ENCODE results near the gene INAFM1.

INAFM1 gene

GRCh38 chr19:47258895-47259555, 15.7 kb upstream of the INAFM1 start:
- TF ChIP-seq REST (IDR thresholded peaks at IDR 0.05; ENCODE audit: low read depth), result no peak
- TF ChIP-seq FOXM1 (IDR thresholded peaks at IDR 0.05; ENCODE audit: borderline replicate concordance, low read depth), result no peak
- TF ChIP-seq EP300 (IDR thresholded peaks at IDR 0.05; ENCODE audit: borderline replicate concordance), result no peak
- TF ChIP-seq CREB1 (IDR thresholded peaks at IDR 0.05; ENCODE audit: low read depth), result no peak
- no peak for TF ChIP-seq TAF1 (IDR thresholded peaks at IDR 0.05; ENCODE audit: low read depth)
- TF ChIP-seq NFIC (IDR thresholded peaks at IDR 0.05), result no peak
- no peak for TF ChIP-seq MAX (IDR thresholded peaks at IDR 0.05)
- no peak for TF ChIP-seq TCF12 (IDR thresholded peaks at IDR 0.05; ENCODE audit: low read depth)
- no peak for TF ChIP-seq USF1 (IDR thresholded peaks at IDR 0.05)
- TF ChIP-seq CEBPB (IDR thresholded peaks at IDR 0.05), result no peak
- no peak for TF ChIP-seq EGR1 (IDR thresholded peaks at IDR 0.05)
- TF ChIP-seq RAD21 (IDR thresholded peaks at IDR 0.05; ENCODE audit: low read depth), result no peak
- no peak for TF ChIP-seq ZBTB7A (IDR thresholded peaks at IDR 0.05; ENCODE audit: low read depth)
- TF ChIP-seq YY1 (IDR thresholded peaks at IDR 0.05; ENCODE audit: low read depth), result no peak
- TF ChIP-seq TEAD4 (IDR thresholded peaks at IDR 0.05), result no peak

- TF ChIP-seq MAX (IDR thresholded peaks at IDR 0.05) (no peak), ZBTB7A (IDR thresholded peaks at IDR 0.05; ENCODE audit: low read depth) (no peak), EP300 (IDR thresholded peaks at IDR 0.05; ENCODE audit: borderline replicate concordance) (no peak), YY1 (IDR thresholded peaks at IDR 0.05; ENCODE audit: low read depth) (no peak), EGR1 (IDR thresholded peaks at IDR 0.05) (no peak), CREB1 (IDR thresholded peaks at IDR 0.05; ENCODE audit: low read depth) (no peak), TAF1 (IDR thresholded peaks at IDR 0.05; ENCODE audit: low read depth) (no peak), FOXM1 (IDR thresholded peaks at IDR 0.05; ENCODE audit: borderline replicate concordance, low read depth) (no peak), RAD21 (IDR thresholded peaks at IDR 0.05; ENCODE audit: low read depth) (no peak), CEBPB (IDR thresholded peaks at IDR 0.05) (no peak), TEAD4 (IDR thresholded peaks at IDR 0.05) (no peak), REST (IDR thresholded peaks at IDR 0.05; ENCODE audit: low read depth) (no peak), TCF12 (IDR thresholded peaks at IDR 0.05; ENCODE audit: low read depth) (no peak), NFIC (IDR thresholded peaks at IDR 0.05) (no peak), USF1 (IDR thresholded peaks at IDR 0.05) (no peak)
Measured at GRCh38 chr19:47260476-47260875, 14.2 kb upstream of the INAFM1 start.

GRCh38 chr19:47264629-47265028, 10.1 kb upstream of the INAFM1 start:
- no peak for TF ChIP-seq ZBTB7A (IDR thresholded peaks at IDR 0.05; ENCODE audit: low read depth)
- no peak for TF ChIP-seq TCF12 (IDR thresholded peaks at IDR 0.05; ENCODE audit: low read depth)

- TF ChIP-seq USF1 (IDR thresholded peaks at IDR 0.05) (no peak), ZBTB7A (IDR thresholded peaks at IDR 0.05; ENCODE audit: low read depth) (no peak), REST (IDR thresholded peaks at IDR 0.05; ENCODE audit: low read depth) (no peak), TAF1 (IDR thresholded peaks at IDR 0.05; ENCODE audit: low read depth) (no peak), RAD21 (IDR thresholded peaks at IDR 0.05; ENCODE audit: low read depth) (no peak), YY1 (IDR thresholded peaks at IDR 0.05; ENCODE audit: low read depth) (no peak), FOXM1 (IDR thresholded peaks at IDR 0.05; ENCODE audit: borderline replicate concordance, low read depth) (no peak), TEAD4 (IDR thresholded peaks at IDR 0.05) (no peak), TCF12 (IDR thresholded peaks at IDR 0.05; ENCODE audit: low read depth) (no peak)
Measured at GRCh38 chr19:47266401-47266941, 8.2 kb upstream of the INAFM1 start.

All from Ishikawa (cell line).